AG04450 (cell line): ENCODE data around the gene PSMB11. TPM values are rescaled to one million over a fixed set of nuclear protein-coding genes. Genes with fewer than 3 reads are reported as not detected.

Experiments
- CTCF ChIA-PET: fragments of 300-600, 350-600 bp; formaldehyde crosslinking; extraction: SDS; loops from one replicate; lab custom pipeline; 2022; ENCODE audit warnings: antibody characterized with exemption, inconsistent platforms; lab: Charles Lee
- POLR2A ChIA-PET: fragments of 350-600 bp; formaldehyde crosslinking; extraction: SDS; loops from one replicate; lab custom pipeline; 2021; ENCODE audit warnings: antibody characterized with exemption, inconsistent platforms; lab: Yijun Ruan, JAX
- DNase-seq: peaks from one replicate; pipeline ENCODE4 v3.0.0-alpha.2; 2011; ENCODE audit warnings: low read depth, low spot score
- H3K27ac ChIP-seq: one replicate; pipeline ENCODE4 v1.5.1; 2012; ENCODE audit warnings: low read depth, low read length, control low read depth
- H3K27me3 ChIP-seq: one replicate; pipeline ENCODE4 v1.6.0; 2012; ENCODE audit warnings: low read length; ENCODE audit not compliant: control insufficient read depth, insufficient read depth
- H3K4me3 ChIP-seq: 2 replicates; pipeline ENCODE4 v1.5.1; 2011; ENCODE audit warnings: mild to moderate bottlenecking, low read depth, low read length, control low read depth
- H3K9me3 ChIP-seq: 2 replicates; pipeline ENCODE4 v1.5.1; 2012; ENCODE audit warnings: low read length; ENCODE audit not compliant: control insufficient read depth, insufficient read depth
- polyA plus RNA-seq: library from polyadenylated mRNA; depleted of rRNA; stranded (reverse); fragments of >200 nt; gene quantifications from 2 replicates; pipeline ENCODE4 v1.2.3, GENCODE V29; 2011
- TF ChIP-seq, protein P1 (sequence below): IDR thresholded peaks from 2 replicates; pipeline ENCODE4 v1.5.1; 2011; ENCODE audit warnings: low read depth, low read length, control low read depth, inconsistent platforms

PSMB11 gene
- polyA plus RNA-seq, 1 experiment, result not detected

DNA sequence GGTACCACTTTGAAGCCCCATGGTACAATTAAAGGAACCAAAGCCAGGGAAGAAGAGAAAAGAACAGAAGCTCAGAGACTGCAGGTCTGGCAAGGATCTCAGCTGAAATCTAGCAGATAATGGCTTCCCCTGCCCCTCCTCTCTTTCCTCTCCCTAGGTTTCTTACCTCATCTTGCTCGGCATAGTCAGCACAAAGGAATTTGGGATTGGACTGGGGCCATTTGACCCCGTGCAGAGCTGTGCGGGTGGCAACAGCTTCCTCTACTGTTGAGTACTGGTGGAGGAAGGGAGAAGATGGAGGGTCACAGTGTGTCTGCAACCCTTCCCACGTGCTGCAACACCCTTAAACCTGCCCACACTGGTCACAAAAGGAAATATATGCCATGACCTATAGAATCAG lies 20.0 kb downstream of the PSMB11 start:
- TF ChIP-seq, protein P1, sequence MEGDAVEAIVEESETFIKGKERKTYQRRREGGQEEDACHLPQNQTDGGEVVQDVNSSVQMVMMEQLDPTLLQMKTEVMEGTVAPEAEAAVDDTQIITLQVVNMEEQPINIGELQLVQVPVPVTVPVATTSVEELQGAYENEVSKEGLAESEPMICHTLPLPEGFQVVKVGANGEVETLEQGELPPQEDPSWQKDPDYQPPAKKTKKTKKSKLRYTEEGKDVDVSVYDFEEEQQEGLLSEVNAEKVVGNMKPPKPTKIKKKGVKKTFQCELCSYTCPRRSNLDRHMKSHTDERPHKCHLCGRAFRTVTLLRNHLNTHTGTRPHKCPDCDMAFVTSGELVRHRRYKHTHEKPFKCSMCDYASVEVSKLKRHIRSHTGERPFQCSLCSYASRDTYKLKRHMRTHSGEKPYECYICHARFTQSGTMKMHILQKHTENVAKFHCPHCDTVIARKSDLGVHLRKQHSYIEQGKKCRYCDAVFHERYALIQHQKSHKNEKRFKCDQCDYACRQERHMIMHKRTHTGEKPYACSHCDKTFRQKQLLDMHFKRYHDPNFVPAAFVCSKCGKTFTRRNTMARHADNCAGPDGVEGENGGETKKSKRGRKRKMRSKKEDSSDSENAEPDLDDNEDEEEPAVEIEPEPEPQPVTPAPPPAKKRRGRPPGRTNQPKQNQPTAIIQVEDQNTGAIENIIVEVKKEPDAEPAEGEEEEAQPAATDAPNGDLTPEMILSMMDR, result no peak
- no peak overlapping the region for H3K4me3 ChIP-seq
- peak overlapping the region; percentile 66 for H3K27ac ChIP-seq
- peak; percentile 86 for DNase-seq
- ChIA-PET CTCF (interaction anchor here (0.5 to 12.0 kb wide), 12 partner anchors 8 to 505 kb away, joined by 3 to 262 read pairs (median 6); no protein-coding TSS in a partner anchor), POLR2A (interaction anchor here (0.6 to 1.6 kb wide), 14 partner anchors 10 to 510 kb away, joined by 3 to 17 read pairs (median 4); partner anchors contain the start of genes ACIN1, AJUBA and C14orf119)
- H3K9me3 ChIP-seq, result no peaks in the 10 kb centered on the region
- H3K27me3 ChIP-seq, result no peaks in the 10 kb centered on the region

DNA sequence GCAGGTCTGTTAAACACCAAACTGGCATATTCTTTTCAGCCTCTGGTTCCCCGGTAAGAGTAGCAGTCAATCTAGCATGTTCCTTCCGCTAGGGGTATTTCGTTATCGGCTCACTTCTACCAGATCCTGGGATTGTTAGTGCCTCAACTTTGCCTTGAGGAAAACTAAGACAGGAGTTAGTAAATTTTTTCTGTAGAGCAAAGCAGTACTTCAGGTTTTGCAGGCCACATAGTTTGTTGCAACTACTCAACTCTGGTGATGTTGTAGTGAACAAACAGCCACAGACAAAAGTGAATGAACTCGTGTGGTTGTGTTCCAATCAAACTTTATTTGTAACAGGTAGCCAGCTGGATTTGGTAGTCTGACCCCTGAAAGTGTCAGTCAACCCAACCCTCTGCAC lies 21.6 kb downstream of the PSMB11 start:
- TF ChIP-seq, protein P1, result no peak
- no peak overlapping the region for H3K4me3 ChIP-seq
- H3K9me3 ChIP-seq, result no peaks in the 10 kb centered on the region
- ChIA-PET CTCF (interaction anchor here (0.6 to 5.7 kb wide), 3 partner anchors 13 to 45 kb away, joined by 3 to 317 read pairs (median 31); no protein-coding TSS in a partner anchor), POLR2A (no interaction called here)
- H3K27ac ChIP-seq, result peak overlapping the region; percentile 47
- no peaks in the 10 kb centered on the region for H3K27me3 ChIP-seq
- DNase-seq, result no peak

DNA sequence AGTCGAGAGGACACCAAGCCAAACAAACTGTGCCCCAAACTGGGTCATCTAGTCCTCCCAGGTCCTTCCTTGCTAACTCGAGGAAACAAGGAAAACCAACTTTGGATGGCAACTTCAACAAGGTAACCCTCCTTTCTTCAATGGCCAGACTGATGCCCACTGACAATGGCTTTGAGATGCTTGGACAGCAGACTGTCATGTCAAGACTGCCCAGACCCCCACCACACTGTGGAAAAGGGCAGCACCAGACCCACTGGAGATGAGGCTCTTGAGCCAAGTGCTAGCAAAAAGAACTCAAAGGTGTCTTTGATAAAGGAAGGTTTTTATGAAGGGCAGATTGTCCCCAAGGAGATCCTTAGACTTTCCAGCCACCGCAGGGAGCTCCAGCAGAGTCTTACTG lies 24.4 kb downstream of the PSMB11 start:
- TF ChIP-seq, protein P1, result no peak
- no peak for DNase-seq
- H3K9me3 ChIP-seq, result no peaks in the 10 kb centered on the region
- no peak overlapping the region for H3K4me3 ChIP-seq
- no peaks in the 10 kb centered on the region for H3K27me3 ChIP-seq
- H3K27ac ChIP-seq, result peak overlapping the region; percentile 21
- ChIA-PET POLR2A (no interaction called here), CTCF (interaction anchor here (1.0 to 5.7 kb wide), 4 partner anchors 9 to 43 kb away, joined by 3 to 317 read pairs (median 4); partner anchors contain the start of gene CDH24)

DNA sequence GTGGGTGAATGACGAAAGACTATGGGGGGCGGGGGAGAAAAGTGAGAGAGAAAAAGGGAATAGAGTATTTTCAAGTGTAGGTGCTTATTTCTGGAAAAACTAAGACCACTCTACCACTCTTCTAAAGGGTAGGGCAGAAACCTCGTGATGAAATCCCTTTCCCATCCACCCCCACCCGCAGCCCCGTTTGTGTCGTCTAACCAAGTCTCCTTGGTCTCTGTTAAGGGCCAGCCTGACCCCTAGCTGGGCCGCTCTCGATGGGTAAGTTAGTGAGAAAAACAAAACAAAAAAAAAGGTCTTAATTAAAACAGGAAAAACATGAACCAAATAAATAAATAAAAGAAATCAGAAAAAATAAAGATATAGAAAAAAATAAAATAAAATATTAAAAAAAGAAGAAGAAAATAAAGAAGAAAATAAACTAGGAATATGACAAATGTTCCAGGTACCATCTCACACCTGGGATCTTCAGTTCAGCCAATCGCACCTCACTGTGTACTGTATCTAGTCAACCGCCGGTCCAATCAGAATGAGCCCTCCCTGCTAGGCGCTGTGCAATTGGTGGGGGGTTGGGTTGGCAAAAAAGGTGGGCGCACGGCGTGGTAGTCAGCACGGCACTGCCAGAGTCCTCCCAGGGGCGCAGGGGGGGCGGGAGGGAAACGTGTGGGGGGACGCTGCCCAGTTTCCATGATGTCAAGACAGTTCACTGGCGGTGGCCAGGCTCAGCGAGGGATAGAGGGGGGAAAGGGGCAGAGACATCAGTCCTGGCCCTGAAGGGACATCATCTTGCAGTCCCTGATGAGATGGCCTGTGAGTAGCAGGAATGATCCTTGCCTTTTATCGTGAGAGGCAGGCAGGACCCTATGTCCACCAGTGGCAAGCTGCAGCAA lies 25.1 kb downstream of the PSMB11 start:
- CTCF ChIA-PET, result interaction anchor here (0.6 to 5.7 kb wide), 12 partner anchors 9 to 494 kb away, joined by 3 to 317 read pairs (median 4); partner anchors contain the start of genes AJUBA, CDH24 and SLC7A8
- Histone ChIP-seq H3K27me3 (no peaks in the 10 kb centered on the region), H3K27ac (peak overlapping the region; percentile 21), H3K4me3 (no peak overlapping the region), H3K9me3 (no peaks in the 10 kb centered on the region)
- TF ChIP-seq, protein P1, result no peak
- no peak for DNase-seq
- POLR2A ChIA-PET, result interaction anchor here (1.9 kb wide), 1 partner anchor 28 kb away, joined by 14 read pairs; the partner anchor contains the start of genes ACIN1 and C14orf119
